H1 (cell line): ENCODE measurements around the gene DPF3. TPM values are rescaled to one million over a fixed set of nuclear protein-coding genes. Genes with fewer than 3 reads are reported as not detected.

Experiments used
- CTCF ChIA-PET: fragments of 300-600 bp; sonication (Branson Sonifier 250); formaldehyde crosslinking; loops from one replicate; lab custom pipeline; 2021; ENCODE audit not compliant: partially characterized antibody; lab: Charles Lee
- POLR2A ChIA-PET: fragments of 300-600 bp; sonication (Branson Sonifier 250); formaldehyde crosslinking; loops from one replicate; lab custom pipeline; 2021; ENCODE audit warnings: inconsistent platforms; ENCODE audit not compliant: partially characterized antibody; lab: Charles Lee
- DNase-seq, 2 experiments: peaks; one replicate each; pipeline versions ENCODE4 v3.0.0 to v3.0.0-alpha.2; 2010 to 2022; ENCODE audit warnings: low spot score in 2 of 2, low read depth in 1 of 2, mixed read lengths in 1 of 2
- FAIRE-seq: peaks from 2 replicates; lab custom pipeline; 2011; peaks lifted over from hg19 to GRCh38; lab: Jason Lieb, UNC
- H2AFZ ChIP-seq: 2 replicates; pipeline ENCODE4 v1.8.1; 2012; ENCODE audit warnings: low read length, inconsistent platforms
- H2AK5ac ChIP-seq: 2 replicates; pipeline ENCODE4 v1.6.1; 2013; ENCODE audit warnings: low read depth, low read length
- H2BK120ac ChIP-seq: replicated peaks from 2 replicates; pipeline ENCODE3; 2013; ENCODE audit warnings: low read depth, low read length, inconsistent platforms
- H2BK12ac ChIP-seq: 2 replicates; pipeline ENCODE4 v1.6.1; 2013; ENCODE audit warnings: low read depth, low read length
- H2BK15ac ChIP-seq: 2 replicates; pipeline ENCODE4 v1.6.1; 2013; ENCODE audit warnings: low read length
- H2BK20ac ChIP-seq: 2 replicates; pipeline ENCODE4 v1.6.1; 2013; ENCODE audit warnings: low read length
- H2BK5ac ChIP-seq: 2 replicates; pipeline ENCODE4 v1.6.1; 2013; ENCODE audit warnings: low read depth, low read length
- H3K14ac ChIP-seq: 2 replicates; pipeline ENCODE4 v1.6.1; 2013; ENCODE audit warnings: inconsistent platforms; ENCODE audit not compliant: insufficient read length
- H3K18ac ChIP-seq: 2 replicates; pipeline ENCODE4 v1.6.1; 2013; ENCODE audit warnings: low read length; ENCODE audit errors: extremely low read depth
- H3K23ac ChIP-seq: 2 replicates; pipeline ENCODE4 v1.6.1; 2013; ENCODE audit warnings: inconsistent platforms; ENCODE audit not compliant: insufficient read length
- H3K23me2 ChIP-seq: 2 replicates; pipeline ENCODE4 v1.6.1; 2013; ENCODE audit warnings: low read depth, low read length
- H3K27ac ChIP-seq: 2 replicates; pipeline ENCODE4 v1.6.1; 2011; ENCODE audit warnings: low read depth, low read length, inconsistent platforms
- H3K27me3 ChIP-seq, 4 experiments: replicated peaks in 1 of 4; 1 replicate in 1 of 4; 2 replicates in 3 of 4; pipeline versions ENCODE4 v1.6.1 to v1.8.1; 2011 to 2013; ENCODE audit warnings: low read length in 3 of 4, mild to moderate bottlenecking in 3 of 4, inconsistent platforms in 2 of 4, mixed read lengths in 2 of 4, moderate library complexity in 1 of 4; ENCODE audit not compliant: control insufficient read depth in 3 of 4, insufficient read depth in 3 of 4; ENCODE audit errors: extremely low read depth in 1 of 4
- H3K36me3 ChIP-seq, 4 experiments: 2 replicates each; pipeline versions ENCODE4 v1.6.1 to v1.8.1; 2011 to 2013; ENCODE audit warnings: mild to moderate bottlenecking in 4 of 4, low read length in 3 of 4, moderate library complexity in 2 of 4, control low read depth in 1 of 4, inconsistent platforms in 1 of 4; ENCODE audit not compliant: insufficient read depth in 4 of 4, control insufficient read depth in 2 of 4
- H3K4ac ChIP-seq: replicated peaks from 2 replicates; pipeline ENCODE3; 2013; ENCODE audit warnings: low read length, low read depth, mixed read lengths, inconsistent platforms; ENCODE audit not compliant: insufficient read length
- H3K4me1 ChIP-seq, 4 experiments: replicated peaks in 1 of 4; 1 replicate in 1 of 4; 2 replicates in 3 of 4; pipeline versions ENCODE4 v1.6.1 to v1.8.1; 2011 to 2013; ENCODE audit warnings: low read length in 3 of 4, inconsistent platforms in 2 of 4, mixed read lengths in 1 of 4; ENCODE audit not compliant: insufficient read depth in 4 of 4, control insufficient read depth in 3 of 4
- H3K4me2 ChIP-seq, 2 experiments: 2 replicates each; pipeline versions ENCODE4 v1.6.1 to v1.8.1; 2011 to 2013; ENCODE audit warnings: low read depth in 2 of 2, low read length in 2 of 2, control low read depth in 1 of 2, inconsistent platforms in 1 of 2, mild to moderate bottlenecking in 1 of 2; ENCODE audit not compliant: insufficient read depth in 1 of 2
- H3K4me3 ChIP-seq, 4 experiments: fragments of 200-600, 300-600 bp in 1 of 4; sonication (generic), shearing (Covaris generic), sonication (Bioruptor Twin) in 1 of 4; 2 replicates each; pipeline versions ENCODE4 v1.5.1 to v1.8.1; 2011 to 2016; ENCODE audit warnings: low read length in 4 of 4, low read depth in 3 of 4, control low read depth in 2 of 4, inconsistent platforms in 2 of 4, mild to moderate bottlenecking in 2 of 4, mixed read lengths in 1 of 4, moderate library complexity in 1 of 4; ENCODE audit not compliant: insufficient read depth in 2 of 4; ENCODE audit errors: extremely low read depth in 1 of 4
- H3K56ac ChIP-seq: replicated peaks from 2 replicates; pipeline ENCODE3; 2013; ENCODE audit warnings: low read depth, mild to moderate bottlenecking, mixed read lengths, low read length, inconsistent platforms; ENCODE audit not compliant: insufficient read length
- H3K79me1 ChIP-seq: 2 replicates; pipeline ENCODE4 v1.6.1; 2013; ENCODE audit warnings: low read depth, low read length, control low read depth
- H3K79me2 ChIP-seq, 2 experiments: 2 replicates each; pipeline versions ENCODE4 v1.6.1 to v1.8.1; 2012 to 2013; ENCODE audit warnings: low read length in 2 of 2, mild to moderate bottlenecking in 2 of 2, inconsistent platforms in 1 of 2; ENCODE audit not compliant: insufficient read depth in 2 of 2, control insufficient read depth in 1 of 2
- H3K9ac ChIP-seq, 4 experiments: replicated peaks in 1 of 4; 1 replicate in 1 of 4; 2 replicates in 3 of 4; pipeline versions ENCODE4 v1.6.1 to v1.8.1; 2011 to 2013; ENCODE audit warnings: low read depth in 3 of 4, low read length in 3 of 4, control low read depth in 2 of 4, mild to moderate bottlenecking in 2 of 4, moderate library complexity in 2 of 4, inconsistent platforms in 1 of 4; ENCODE audit errors: extremely low read depth in 1 of 4
- H3K9me3 ChIP-seq, 2 experiments: 2 replicates each; pipeline versions ENCODE4 v1.6.1 to v1.8.1; 2012 to 2013; ENCODE audit warnings: mild to moderate bottlenecking in 2 of 2, moderate library complexity in 2 of 2, control low read depth in 1 of 2, inconsistent platforms in 1 of 2, low read depth in 1 of 2, low read length in 1 of 2, mixed read lengths in 1 of 2; ENCODE audit not compliant: insufficient read depth in 2 of 2
- H4K20me1 ChIP-seq, 2 experiments: replicated peaks in 1 of 2; 2 replicates each; pipeline versions ENCODE3 to v1.8.1; 2011 to 2013; ENCODE audit warnings: inconsistent platforms in 2 of 2, low read length in 2 of 2, mild to moderate bottlenecking in 1 of 2; ENCODE audit not compliant: insufficient read depth in 2 of 2, control insufficient read depth in 1 of 2
- H4K5ac ChIP-seq: 2 replicates; pipeline ENCODE4 v1.6.1; 2013; ENCODE audit warnings: low read length, low read depth, mixed read lengths, inconsistent platforms; ENCODE audit not compliant: insufficient read length
- H4K8ac ChIP-seq: 2 replicates; pipeline ENCODE4 v1.8.0; 2013; ENCODE audit warnings: mild to moderate bottlenecking, moderate library complexity, low read length, inconsistent platforms; ENCODE audit not compliant: insufficient read depth; ENCODE audit errors: extremely low read depth
- H4K91ac ChIP-seq: replicated peaks from 2 replicates; pipeline ENCODE3; 2013; ENCODE audit warnings: low read length, mixed read lengths, inconsistent platforms; ENCODE audit not compliant: insufficient read length
- CBX5 ChIP-seq: fragments of 300-800, 300-1000 bp; sonication (generic); IDR thresholded peaks from 2 replicates; pipeline ENCODE4 v1.7.1; 2016; ENCODE audit warnings: antibody characterized with exemption, low read length, low read depth
- POLR2AphosphoS5 ChIP-seq: IDR thresholded peaks from 2 replicates; pipeline ENCODE4 v1.6.1; 2011; ENCODE audit warnings: low read depth, low read length
- RAD21 ChIP-seq, 2 experiments: IDR thresholded peaks in 1 of 2; conservative IDR thresholded peaks in 1 of 2; 2 replicates each; pipeline ENCODE4 v1.6.1; 2011; ENCODE audit warnings: low read depth in 2 of 2, low read length in 2 of 2, improper control_type of control experiment in 1 of 2, inconsistent platforms in 1 of 2, mild to moderate bottlenecking in 1 of 2, moderate library complexity in 1 of 2
- RFX5 ChIP-seq: IDR thresholded peaks from 2 replicates; pipeline ENCODE4 v1.6.1; 2011; ENCODE audit warnings: low read depth, low read length, improper control_type of control experiment, borderline replicate concordance
- RXRA ChIP-seq: IDR thresholded peaks from 2 replicates; pipeline ENCODE4 v1.6.1; 2011; ENCODE audit warnings: low read depth, mild to moderate bottlenecking, low read length, moderate library complexity; ENCODE audit not compliant: insufficient read depth
- TAF7 ChIP-seq: optimal IDR thresholded peaks from 2 replicates; pipeline ENCODE3; 2011; ENCODE audit warnings: low read depth, mild to moderate bottlenecking, inconsistent platforms, low read length, moderate library complexity, borderline replicate concordance
- TEAD4 ChIP-seq: IDR thresholded peaks from 2 replicates; pipeline ENCODE4 v1.6.1; 2012; ENCODE audit warnings: low read depth, low read length, inconsistent platforms, mixed read lengths
- WGBS, 2 experiments: shearing (Covaris generic) in 1 of 2; methylation state at CpG; one replicate each; pipeline versions ENCODE4 v1.1.6 to v1.1.7; 2013 to 2015; ENCODE audit warnings: low lambda C conversion rate in 2 of 2, mixed read lengths in 2 of 2, inconsistent platforms in 1 of 2, low coverage in 1 of 2, missing lambda C conversion rate in 1 of 2; ENCODE audit not compliant: insufficient replicate concordance in 2 of 2, insufficient coverage in 1 of 2, insufficient read length in 1 of 2; ENCODE audit errors: extremely low coverage in 1 of 2, missing lambda C conversion rate in 1 of 2; 5-methylcytosine and 5-hydroxymethylcytosine counted together
- polyA plus RNA-seq, 7 experiments: library from polyadenylated mRNA; depleted of rRNA in 3 of 7; stranded (reverse) in 5 of 7; unstranded in 2 of 7; fragments of >200 nt in 5 of 7; fragments of 200-250 nt in 2 of 7; gene quantifications; 1 replicate in 5 of 7; 2 replicates in 1 of 7; 4 replicates in 1 of 7; pipeline versions ENCODE4 v1.2.1 to v1.2.3, GENCODE V29; 2011 to 2013; ENCODE audit warnings: missing spikeins in 2 of 7, mixed read lengths in 2 of 7
- total RNA-seq: library from RNA; stranded (reverse); fragmentation: NEBNext Ultra II Directional; extraction: Animal tissue kit (Norgen Biotek cat#: 25700); gene quantifications from 2 replicates; pipeline ENCODE4 v1.2.1, GENCODE V29; 2021
- TF ChIP-seq, protein P1 (sequence below), 3 experiments: IDR thresholded peaks; 1 replicate in 2 of 3; 2 replicates in 1 of 3; pipeline versions ENCODE4 v1.5.1 to v1.6.1; 2011; ENCODE audit warnings: low read length in 3 of 3, mild to moderate bottlenecking in 3 of 3, inconsistent platforms in 2 of 3, low read depth in 1 of 3, moderate library complexity in 1 of 3; ENCODE audit not compliant: insufficient read depth in 1 of 3; ENCODE audit errors: control extremely low read depth in 1 of 3
- TF ChIP-seq, protein P2 (sequence below): IDR thresholded peaks from 2 replicates; pipeline ENCODE4 v1.6.1; 2011; ENCODE audit warnings: low read length, improper control_type of control experiment

Gene DPF3
- total and polyA plus RNA-seq, 2 of the 8 experiments (the other 6 are each of a cell fraction or from before 2014, with no cell fraction given), result 0.19 TPM; not detected in 1

DNA sequence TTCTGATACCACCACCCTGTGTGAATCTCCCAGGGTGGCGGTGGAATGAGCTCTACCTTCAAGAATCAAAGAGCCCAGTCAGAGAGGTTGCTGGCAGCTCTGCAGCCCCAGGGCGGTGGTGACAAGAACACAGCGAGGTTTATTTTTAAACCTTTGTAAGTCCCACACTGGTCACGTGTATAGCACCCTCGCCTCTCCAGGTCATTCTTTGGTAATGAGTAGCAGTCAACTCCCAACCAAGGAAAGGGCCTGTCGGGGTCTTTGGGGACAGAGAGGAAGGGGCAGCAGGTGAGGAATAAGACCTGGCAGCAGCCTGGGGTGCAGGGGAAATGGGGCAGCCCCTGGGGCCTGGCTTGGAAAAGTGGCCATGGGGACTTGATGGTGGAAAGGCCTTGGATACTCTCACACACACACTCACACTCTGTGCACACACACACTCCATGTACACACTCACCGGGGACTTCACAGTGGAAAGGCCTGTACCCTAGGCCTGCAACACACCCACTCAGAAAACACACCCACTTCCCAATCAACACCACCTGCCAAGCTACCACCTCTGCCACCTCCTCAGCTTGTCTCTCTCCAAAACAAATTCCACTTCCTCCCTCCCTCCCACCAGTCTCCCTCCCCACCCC lies 178.6 kb downstream of the DPF3 start:
- H4K91ac ChIP-seq, result no peak overlapping the region
- H4K8ac ChIP-seq, result no peak overlapping the region; the same call in 1 of the 2 replicates
- H3K36me3 ChIP-seq, result no peaks in the 10 kb centered on the region
- no peak overlapping the region for H3K27ac ChIP-seq
- no peaks in the 10 kb centered on the region for H3K79me2 ChIP-seq
- no peaks in the 10 kb centered on the region for H4K20me1 ChIP-seq
- no peaks in the 10 kb centered on the region for H3K23me2 ChIP-seq
- H2AK5ac ChIP-seq, result no peak overlapping the region
- FAIRE-seq (no peak), DNase-seq (no peak)
- H2BK12ac ChIP-seq, result no peak overlapping the region
- no peak overlapping the region for H3K4ac ChIP-seq
- ChIA-PET POLR2A (no interaction called here), CTCF (interaction anchor here (1.1 to 2.6 kb wide), 5 partner anchors 14 to 202 kb away, joined by 3 to 8 read pairs (median 4); no protein-coding TSS in a partner anchor)
- no peak overlapping the region for H3K14ac ChIP-seq
- no peak overlapping the region for H3K9ac ChIP-seq
- H4K5ac ChIP-seq, result no peak overlapping the region
- no peak overlapping the region for H3K18ac ChIP-seq
- WGBS, 2 experiments, result 91% methylated on average over 7 of the region's 7 CpGs; no CpG with 5 or more reads in 1 of the 2 experiments
- H2AFZ ChIP-seq, result no peak overlapping the region
- no peak overlapping the region for H2BK5ac ChIP-seq
- H2BK120ac ChIP-seq, result no peak overlapping the region
- no peak overlapping the region for H3K4me3 ChIP-seq
- no peak overlapping the region for H2BK15ac ChIP-seq
- no peaks in the 10 kb centered on the region for H3K27me3 ChIP-seq
- H3K4me1 ChIP-seq, result no peaks in the 10 kb centered on the region
- H2BK20ac ChIP-seq, result no peak overlapping the region
- no peak overlapping the region for H3K56ac ChIP-seq
- H3K9me3 ChIP-seq, result no peaks in the 10 kb centered on the region
- H3K79me1 ChIP-seq, result no peaks in the 10 kb centered on the region
- H3K4me2 ChIP-seq, result no peak overlapping the region
- no peak overlapping the region for H3K23ac ChIP-seq
- TF ChIP-seq TEAD4 (no peak), CBX5 (no peak), RFX5 (no peak), TAF7 (no peak), POLR2AphosphoS5 (no peak), RAD21 (IDR thresholded peaks at IDR 0.05 in 1 of 2, conservative IDR thresholded peaks at IDR 0.05 in 1 of 2; ENCODE audit: low read depth in 2 of 2, low read length in 2 of 2) (no peak), RXRA (no peak)
- TF ChIP-seq, protein P1, sequence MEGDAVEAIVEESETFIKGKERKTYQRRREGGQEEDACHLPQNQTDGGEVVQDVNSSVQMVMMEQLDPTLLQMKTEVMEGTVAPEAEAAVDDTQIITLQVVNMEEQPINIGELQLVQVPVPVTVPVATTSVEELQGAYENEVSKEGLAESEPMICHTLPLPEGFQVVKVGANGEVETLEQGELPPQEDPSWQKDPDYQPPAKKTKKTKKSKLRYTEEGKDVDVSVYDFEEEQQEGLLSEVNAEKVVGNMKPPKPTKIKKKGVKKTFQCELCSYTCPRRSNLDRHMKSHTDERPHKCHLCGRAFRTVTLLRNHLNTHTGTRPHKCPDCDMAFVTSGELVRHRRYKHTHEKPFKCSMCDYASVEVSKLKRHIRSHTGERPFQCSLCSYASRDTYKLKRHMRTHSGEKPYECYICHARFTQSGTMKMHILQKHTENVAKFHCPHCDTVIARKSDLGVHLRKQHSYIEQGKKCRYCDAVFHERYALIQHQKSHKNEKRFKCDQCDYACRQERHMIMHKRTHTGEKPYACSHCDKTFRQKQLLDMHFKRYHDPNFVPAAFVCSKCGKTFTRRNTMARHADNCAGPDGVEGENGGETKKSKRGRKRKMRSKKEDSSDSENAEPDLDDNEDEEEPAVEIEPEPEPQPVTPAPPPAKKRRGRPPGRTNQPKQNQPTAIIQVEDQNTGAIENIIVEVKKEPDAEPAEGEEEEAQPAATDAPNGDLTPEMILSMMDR (IDR thresholded peaks at IDR 0.05; ENCODE audit: control extremely low read depth in 1 of 3, insufficient read depth in 1 of 3, low read depth in 1 of 3, low read length in 3 of 3), result no peak
- TF ChIP-seq, protein P2, sequence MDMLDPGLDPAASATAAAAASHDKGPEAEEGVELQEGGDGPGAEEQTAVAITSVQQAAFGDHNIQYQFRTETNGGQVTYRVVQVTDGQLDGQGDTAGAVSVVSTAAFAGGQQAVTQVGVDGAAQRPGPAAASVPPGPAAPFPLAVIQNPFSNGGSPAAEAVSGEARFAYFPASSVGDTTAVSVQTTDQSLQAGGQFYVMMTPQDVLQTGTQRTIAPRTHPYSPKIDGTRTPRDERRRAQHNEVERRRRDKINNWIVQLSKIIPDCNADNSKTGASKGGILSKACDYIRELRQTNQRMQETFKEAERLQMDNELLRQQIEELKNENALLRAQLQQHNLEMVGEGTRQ, result no peak
